BE2C (cell line): Measurements from ENCODE around the gene YARS2.

ENCODE experiments used
- DNase-seq: peaks from one replicate; pipeline ENCODE4 v3.0.0-alpha.2; 2020
- H3K27me3 ChIP-seq: fragments of 250-450 bp; sonication (Bioruptor Pico); 2 replicates; pipeline ENCODE4 v1.5.1; 2020; ENCODE audit warnings: mild to moderate bottlenecking
- H3K36me3 ChIP-seq: fragments of 250-450 bp; sonication (Bioruptor Pico); 2 replicates; pipeline ENCODE4 v1.5.1; 2020; ENCODE audit warnings: mild to moderate bottlenecking
- H3K4me1 ChIP-seq: fragments of 250-450 bp; sonication (Bioruptor Pico); 2 replicates; pipeline ENCODE4 v1.5.1; 2020
- H3K4me3 ChIP-seq: 2 replicates; pipeline ENCODE4 v1.5.1; 2011; ENCODE audit warnings: low read depth, low read length
- H3K9me3 ChIP-seq: fragments of 250-450 bp; sonication (Bioruptor Pico); 2 replicates; pipeline ENCODE4 v1.5.1; 2020
- TF ChIP-seq, protein P1 (sequence below): IDR thresholded peaks from 2 replicates; pipeline ENCODE4 v1.5.1; 2012; ENCODE audit warnings: mild to moderate bottlenecking, low read depth, low read length

Gene YARS2

DNA sequence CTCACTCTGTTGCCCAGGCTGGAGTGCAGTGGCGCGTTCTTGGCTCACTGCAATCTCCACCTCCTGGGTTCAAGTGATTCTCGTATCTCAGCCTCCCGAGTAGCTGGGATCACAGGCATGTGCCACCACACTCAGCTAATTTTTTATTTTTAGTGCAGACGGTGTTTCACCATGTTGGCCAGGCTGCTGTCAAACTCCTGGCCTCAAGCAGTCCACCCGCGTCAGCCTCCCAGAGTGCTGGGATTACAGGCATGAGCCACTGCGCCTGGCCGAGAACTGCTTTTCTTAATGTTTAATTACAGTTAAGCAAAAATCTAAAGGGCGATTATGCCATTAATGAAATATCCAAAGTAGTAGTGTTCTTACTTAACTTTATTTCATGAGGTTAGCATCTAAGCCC is 13.6 kb downstream of the YARS2 start:
- TF ChIP-seq, protein P1, sequence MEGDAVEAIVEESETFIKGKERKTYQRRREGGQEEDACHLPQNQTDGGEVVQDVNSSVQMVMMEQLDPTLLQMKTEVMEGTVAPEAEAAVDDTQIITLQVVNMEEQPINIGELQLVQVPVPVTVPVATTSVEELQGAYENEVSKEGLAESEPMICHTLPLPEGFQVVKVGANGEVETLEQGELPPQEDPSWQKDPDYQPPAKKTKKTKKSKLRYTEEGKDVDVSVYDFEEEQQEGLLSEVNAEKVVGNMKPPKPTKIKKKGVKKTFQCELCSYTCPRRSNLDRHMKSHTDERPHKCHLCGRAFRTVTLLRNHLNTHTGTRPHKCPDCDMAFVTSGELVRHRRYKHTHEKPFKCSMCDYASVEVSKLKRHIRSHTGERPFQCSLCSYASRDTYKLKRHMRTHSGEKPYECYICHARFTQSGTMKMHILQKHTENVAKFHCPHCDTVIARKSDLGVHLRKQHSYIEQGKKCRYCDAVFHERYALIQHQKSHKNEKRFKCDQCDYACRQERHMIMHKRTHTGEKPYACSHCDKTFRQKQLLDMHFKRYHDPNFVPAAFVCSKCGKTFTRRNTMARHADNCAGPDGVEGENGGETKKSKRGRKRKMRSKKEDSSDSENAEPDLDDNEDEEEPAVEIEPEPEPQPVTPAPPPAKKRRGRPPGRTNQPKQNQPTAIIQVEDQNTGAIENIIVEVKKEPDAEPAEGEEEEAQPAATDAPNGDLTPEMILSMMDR = no peak
- H3K36me3 ChIP-seq = peaks cover 88% of the 10 kb centered on the region
- DNase-seq = no peak

DNA sequence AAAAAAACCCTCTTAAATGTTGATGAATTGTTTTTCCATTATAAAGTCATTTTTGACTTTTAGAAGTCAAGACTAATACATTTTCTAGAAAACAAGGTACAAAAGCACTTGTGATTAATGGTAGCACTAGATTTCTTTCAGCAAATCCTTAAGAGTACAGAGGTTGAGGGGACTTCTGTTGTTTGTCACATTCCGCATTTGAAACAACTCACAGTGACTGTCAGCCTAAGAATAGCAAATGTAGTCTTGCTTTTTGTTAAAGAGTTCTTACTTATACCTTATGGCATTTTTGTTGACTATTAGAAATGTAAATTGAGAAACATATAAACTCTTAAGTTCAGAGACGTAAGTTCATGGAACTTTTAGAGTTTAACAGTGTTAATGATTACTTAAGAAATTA is 16.4 kb downstream of the YARS2 start:
- Histone ChIP-seq H3K27me3 (no peaks in the 10 kb centered on the region), H3K36me3 (peaks cover 79% of the 10 kb centered on the region), H3K4me3 (no peak overlapping the region), H3K9me3 (no peaks in the 10 kb centered on the region), H3K4me1 (no peaks in the 10 kb centered on the region)
- DNase-seq = no peak
- TF ChIP-seq, protein P1 = no peak

More for the DNA sequence above, 13.6 kb downstream of the YARS2 start:
- no peaks in the 10 kb centered on the region for H3K4me1 ChIP-seq
- no peaks in the 10 kb centered on the region for H3K27me3 ChIP-seq
- no peak overlapping the region for H3K4me3 ChIP-seq
- H3K9me3 ChIP-seq = no peaks in the 10 kb centered on the region

DNA sequence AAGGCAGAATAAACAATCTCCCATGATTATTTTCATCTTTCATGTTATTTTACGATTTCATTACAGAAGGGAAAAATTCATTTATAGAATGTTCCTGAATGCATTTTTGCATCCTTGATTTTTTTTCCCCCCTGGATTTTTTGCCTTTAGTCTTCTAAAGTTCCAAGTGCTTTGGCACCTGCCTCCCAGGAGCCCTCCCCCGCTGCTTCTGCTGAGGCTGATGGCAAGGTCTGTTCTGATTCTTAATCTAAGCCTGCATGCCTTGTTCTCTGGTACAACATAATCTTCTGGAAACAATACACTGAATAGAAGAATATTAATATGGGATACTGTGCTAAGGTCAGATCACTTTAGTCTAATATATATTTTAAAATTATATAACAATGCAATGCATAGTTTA is 18.0 kb downstream of the YARS2 start:
- H3K36me3 ChIP-seq = peaks cover 79% of the 10 kb centered on the region
- no peaks in the 10 kb centered on the region for H3K4me1 ChIP-seq
- DNase-seq = no peak
- no peaks in the 10 kb centered on the region for H3K9me3 ChIP-seq
- H3K4me3 ChIP-seq = no peak overlapping the region
- TF ChIP-seq, protein P1 = no peak
- no peaks in the 10 kb centered on the region for H3K27me3 ChIP-seq

DNA sequence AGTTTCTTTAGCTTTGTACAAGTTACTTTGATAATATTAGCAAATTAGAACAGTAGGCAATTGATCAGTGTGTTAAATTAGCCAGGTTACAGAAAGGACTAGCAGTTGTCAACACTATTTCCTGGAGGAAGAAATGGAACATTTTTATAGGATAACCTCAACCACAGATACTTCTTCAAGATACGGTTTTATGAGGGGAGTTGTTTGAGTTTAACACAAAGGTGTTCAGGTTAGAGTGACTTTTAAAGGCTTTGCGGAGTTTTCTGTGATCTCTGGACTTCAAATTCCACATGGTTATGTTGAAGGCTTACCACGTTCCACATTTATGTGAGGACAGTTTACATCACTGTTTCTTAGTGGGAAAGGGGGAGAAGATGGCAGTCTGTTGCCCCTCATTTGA is 19.3 kb downstream of the YARS2 start:
- Histone ChIP-seq H3K36me3 (peaks cover 78% of the 10 kb centered on the region), H3K27me3 (no peaks in the 10 kb centered on the region), H3K4me3 (no peak overlapping the region), H3K4me1 (no peaks in the 10 kb centered on the region), H3K9me3 (no peaks in the 10 kb centered on the region)
- TF ChIP-seq, protein P1 = no peak
- DNase-seq = no peak

DNA sequence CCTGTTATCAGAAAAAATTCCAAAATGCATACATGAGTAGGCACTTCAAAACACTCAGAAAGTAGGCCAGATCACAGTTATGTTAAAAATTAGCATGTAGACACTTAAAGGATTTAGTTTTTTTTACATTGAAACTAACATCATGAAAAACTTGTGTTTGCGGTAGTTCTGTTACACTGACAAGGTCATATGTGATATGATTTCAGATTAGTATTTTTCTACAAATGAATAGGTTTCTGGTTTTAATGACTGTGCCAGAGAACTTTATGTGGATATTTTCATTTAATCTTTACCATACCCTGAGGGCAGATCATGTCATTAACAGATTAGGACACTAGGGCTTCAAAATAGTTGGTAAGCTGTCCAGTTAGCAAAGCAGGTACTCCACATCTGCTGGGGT is 20.7 kb downstream of the YARS2 start:
- H3K4me1 ChIP-seq = no peaks in the 10 kb centered on the region
- peaks cover 71% of the 10 kb centered on the region for H3K36me3 ChIP-seq
- no peak for DNase-seq

DNA sequence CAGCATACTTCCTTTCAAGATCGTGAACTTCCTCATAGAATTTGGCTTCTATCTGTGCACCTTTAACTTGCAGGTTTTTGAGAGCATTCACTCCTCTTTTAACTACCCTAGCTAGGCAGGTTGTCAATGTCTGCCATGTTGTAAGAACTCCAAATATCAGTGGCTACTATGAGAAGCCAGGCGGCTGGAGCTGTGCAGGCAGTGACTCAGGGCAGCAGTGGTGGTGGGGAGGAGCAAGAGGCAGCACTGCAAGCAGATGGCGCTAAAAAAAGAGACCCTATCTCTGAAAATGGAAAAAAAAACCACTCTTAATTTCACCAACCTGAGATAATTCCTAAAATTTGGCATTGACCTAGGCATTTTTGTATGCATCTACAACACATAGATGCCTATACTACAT is 28.5 kb downstream of the YARS2 start:
- TF ChIP-seq, protein P1 = no peak
- Histone ChIP-seq H3K27me3 (no peaks in the 10 kb centered on the region), H3K4me1 (no peaks in the 10 kb centered on the region), H3K36me3 (peaks cover 60% of the 10 kb centered on the region), H3K9me3 (no peaks in the 10 kb centered on the region), H3K4me3 (no peak overlapping the region)
- no peak for DNase-seq

More for the DNA sequence above, 20.7 kb downstream of the YARS2 start:
- Histone ChIP-seq H3K27me3 (no peaks in the 10 kb centered on the region), H3K9me3 (no peaks in the 10 kb centered on the region), H3K4me3 (no peak overlapping the region)
- TF ChIP-seq, protein P1 = no peak
